NCI-H146 treated with DMSO at 0.1 percent for 48 hours (cell line): ENCODE results near the gene STC2.
"Not testable (repeated sequence)": the region's sequence is repeated elsewhere in the genome, so short reads cannot be mapped to it uniquely, and the experiment has no call there.

Experiments
- DNase-seq: peaks from one replicate; lab custom pipeline; 2025; ENCODE audit not compliant: unreplicated experiment; lab: John Stamatoyannopoulos, UW

The STC2 gene, protein sequence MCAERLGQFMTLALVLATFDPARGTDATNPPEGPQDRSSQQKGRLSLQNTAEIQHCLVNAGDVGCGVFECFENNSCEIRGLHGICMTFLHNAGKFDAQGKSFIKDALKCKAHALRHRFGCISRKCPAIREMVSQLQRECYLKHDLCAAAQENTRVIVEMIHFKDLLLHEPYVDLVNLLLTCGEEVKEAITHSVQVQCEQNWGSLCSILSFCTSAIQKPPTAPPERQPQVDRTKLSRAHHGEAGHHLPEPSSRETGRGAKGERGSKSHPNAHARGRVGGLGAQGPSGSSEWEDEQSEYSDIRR

DNA sequence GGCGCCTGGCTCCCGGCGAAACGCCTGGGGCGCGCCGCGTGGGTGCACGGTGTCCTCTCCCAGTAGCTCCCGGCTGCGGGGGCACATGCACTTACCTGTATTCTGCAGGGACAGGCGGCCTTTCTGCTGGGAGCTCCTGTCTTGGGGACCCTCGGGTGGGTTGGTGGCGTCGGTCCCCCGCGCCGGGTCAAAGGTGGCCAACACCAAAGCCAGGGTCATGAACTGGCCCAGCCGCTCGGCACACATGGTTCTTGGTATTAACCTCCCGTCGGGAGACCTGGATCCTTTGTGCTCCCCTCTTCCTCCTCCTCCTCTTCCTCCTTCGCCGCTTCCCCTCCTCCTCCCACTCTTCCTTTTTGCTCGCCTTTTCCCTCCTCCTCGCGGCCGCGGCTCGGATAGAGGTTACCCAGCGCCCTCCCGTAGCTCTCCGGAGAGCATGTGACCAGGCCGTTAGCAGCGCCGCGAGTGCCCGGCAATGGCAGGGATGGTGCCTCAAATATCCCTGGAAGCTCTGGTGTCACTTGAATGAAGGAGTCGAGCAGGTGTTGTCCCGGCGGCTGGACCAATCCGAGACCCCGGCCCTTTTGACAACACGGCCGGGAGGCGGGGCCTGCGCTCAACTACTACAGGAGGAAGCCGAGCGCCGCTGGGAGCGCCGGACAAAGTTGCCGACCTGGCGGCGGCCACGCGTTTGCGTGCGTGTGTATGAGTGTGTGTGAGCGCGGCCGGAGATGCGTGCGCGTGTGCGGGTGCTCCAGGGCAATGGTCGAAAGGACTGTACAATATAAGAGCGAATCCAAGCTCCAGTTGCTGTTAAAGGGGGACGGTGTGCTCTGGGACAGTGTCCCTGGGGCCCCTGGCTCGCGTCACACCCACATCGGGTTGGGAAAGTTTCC is at the start of gene STC2:
STC2 (minus strand) TSS at position 467 of the 896 bp plus-strand sequence; CDS start at position 246, 221 bp downstream.
- peak; percentile 78 for DNase-seq

DNA sequence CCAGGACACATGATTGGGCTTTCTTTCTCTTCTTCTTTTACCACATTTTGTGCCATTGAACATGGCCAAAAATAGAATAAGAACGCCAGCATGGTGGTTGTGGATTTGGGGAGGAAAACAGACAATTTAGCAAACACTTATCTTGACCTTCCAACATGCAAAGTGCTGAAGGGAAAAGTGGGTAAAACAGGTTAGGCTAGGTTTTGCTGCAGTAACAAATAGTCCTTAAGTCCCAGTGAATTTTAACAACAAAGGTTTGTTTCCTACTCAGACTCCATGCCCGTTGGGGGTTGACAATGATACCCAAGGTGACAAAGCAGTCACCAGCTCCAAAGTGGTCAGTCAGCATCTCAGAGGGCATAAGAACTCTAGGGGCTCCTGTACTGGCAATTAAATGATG is 43.2 kb upstream of the STC2 start:
- no peak for DNase-seq

DNA sequence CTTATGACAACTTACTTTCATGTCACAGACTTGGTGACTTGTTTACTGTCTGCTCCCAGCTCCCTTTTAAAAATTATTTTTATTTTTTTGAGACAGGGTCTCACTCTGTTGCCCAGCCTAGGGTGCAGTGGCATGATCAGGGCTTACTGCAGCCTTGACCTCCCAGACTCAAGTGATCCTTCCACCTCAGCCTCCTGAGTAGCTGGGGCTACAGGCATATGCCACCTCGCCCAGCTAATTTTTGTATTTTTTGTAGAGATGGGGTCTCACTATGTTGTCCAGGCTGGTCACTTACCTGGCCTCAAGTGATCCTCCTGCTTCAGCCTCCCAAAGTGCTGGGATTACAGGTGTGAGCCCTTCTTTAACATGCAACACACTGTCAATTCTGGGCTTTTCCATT is 35.2 kb upstream of the STC2 start:
- DNase-seq = not testable (repeated sequence)

DNA sequence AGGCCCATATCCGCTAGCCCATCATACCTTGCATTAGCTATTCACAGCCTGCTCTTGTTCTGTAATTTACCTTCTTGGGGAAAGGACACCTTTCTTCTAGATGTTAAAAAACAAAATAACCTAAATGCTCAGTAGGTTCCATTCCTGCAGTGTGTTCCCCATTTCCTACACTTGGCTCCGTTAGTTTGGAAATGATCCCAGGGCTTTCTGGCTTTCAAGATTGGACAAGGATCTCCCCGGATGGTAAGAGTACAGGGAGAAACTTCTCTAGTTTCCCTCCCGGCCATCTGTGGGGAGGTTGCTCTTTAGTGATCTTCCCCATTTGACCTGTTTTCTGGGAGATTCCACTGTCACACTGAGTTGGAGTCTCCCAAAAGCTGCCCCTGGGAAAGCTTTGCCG is 27.3 kb upstream of the STC2 start:
- DNase-seq = no peak

DNA sequence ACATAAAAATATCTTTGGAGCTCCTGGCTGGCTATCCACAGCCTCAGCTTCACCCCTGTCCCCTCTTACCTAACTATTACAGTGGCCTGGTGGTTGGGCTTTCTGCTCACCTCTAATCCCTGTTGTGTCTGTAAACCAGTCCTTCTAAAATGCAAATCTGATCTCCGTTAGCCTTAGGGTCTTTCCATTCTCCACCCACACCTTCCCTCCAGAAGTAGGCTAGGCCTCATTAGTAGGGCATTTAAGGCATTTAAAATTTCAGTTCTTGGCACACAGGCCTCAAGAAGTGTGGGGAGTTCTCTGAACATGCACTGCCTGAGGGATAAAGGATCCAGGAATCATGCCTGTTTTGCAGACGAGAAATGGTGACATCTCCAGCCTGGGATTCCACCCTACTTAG is 26.4 kb upstream of the STC2 start:
- DNase-seq = no peak

DNA sequence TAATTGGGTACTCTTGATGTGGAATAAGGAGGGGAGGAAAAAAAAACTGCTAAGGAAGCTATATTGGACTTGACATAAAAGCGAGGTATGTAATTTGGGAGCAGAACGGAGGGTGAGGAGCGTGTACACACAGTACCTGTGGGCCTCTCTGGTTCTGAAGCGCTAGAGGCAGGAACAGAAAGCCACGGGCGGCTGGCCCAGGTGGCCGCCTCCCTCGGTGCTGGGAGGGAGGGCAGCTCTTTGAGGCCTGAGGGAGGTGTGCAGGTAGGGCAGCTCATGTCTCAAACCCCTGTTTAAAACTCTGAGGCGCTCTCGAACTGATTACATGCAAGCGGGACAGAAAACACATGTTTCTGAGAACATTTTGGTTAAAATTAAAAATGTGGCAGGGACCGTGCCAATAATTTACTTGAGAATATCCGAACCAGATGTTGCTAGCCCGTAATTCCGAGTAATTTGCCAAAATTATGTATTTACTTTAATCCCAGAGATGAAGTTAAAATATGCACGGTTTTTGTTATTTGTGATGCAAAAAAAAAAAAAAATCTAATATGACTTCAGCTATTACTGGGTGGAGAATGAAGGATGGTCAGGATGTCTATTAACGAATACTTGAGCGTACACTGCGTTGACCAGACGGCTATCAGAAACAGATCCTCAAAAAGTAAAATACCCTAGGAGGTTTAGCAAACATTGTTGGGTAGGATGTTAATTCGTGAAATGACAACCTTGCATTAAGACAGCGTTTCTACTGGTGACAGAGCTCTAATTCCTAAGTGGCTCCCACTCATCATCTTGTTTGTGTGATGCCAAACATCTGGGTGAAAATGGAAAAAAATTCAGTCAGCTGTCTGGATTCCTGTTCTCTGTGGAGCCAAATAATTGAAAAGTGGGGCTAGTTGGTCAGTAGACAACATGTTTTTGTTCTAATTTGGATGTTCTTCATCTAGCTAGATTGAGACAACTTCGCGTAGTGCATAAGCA is 24.4 kb upstream of the STC2 start:
- DNase-seq = no peak

DNA sequence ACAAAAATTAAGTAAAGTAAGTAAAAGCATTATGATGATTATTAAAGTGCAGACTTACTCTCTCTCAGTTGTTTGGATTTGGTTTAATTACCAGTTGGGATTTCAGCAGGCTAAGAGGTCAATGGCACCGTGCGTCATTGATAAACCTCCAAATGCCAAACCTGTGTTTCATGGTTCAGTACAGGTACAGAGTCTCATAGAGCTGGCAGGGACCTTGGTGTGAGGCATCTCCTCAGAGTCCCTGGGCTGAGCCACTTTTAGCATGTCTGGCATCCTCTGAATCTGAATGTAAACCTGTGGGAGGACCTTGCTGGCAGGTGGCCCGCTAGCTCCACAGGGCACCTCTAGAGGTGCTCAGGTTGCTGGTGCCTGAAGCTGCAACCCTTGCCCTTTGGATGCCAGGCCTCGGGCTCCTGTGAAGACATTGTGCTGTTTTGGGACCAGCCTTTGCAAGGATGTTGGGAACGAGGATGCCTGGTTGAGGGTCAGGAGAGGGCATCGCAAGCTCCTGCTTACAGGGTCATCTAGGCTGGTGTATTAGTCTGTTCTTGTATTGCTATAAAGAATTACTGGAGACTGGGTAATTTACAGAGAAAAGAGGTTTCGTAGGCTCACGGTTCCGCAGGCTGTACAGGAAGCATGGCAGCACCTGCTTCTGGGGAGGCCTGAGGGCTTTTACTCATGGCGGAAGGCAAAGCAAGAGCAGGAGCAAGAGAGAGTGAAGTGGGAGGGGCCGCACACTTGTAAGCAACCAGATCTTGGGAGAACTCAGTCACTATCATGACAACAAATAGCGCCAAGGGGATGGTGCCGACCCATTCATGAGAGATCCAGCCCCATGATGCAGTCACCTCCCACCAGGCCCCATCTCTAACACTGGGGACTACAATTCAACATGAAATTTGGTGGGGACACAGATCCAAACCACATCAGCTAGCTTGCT is 14.9 kb upstream of the STC2 start:
- DNase-seq = no peak

DNA sequence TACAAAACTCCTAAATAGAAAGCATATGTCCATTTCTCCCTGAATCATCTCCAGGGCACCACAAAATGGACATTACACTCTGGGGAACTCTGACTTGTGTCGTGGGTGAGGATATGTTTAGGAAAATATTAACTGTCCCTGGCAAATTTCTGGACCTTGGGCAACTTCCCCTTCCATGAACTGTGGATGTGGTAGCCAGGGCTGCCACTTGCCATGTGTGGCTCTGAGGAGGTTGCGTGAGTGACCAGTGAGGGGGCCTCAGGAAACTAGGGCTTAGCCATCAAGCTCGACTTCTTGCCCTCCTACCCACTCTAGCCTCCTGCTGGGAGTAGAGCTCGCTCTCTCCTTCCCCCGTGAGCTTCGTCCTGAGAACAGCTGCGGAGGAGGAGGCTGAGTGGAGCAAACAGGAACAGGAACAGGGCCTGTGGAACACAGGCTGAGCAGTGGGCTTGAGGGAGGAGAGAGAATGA is 13.8 kb upstream of the STC2 start:
- no peak for DNase-seq

DNA sequence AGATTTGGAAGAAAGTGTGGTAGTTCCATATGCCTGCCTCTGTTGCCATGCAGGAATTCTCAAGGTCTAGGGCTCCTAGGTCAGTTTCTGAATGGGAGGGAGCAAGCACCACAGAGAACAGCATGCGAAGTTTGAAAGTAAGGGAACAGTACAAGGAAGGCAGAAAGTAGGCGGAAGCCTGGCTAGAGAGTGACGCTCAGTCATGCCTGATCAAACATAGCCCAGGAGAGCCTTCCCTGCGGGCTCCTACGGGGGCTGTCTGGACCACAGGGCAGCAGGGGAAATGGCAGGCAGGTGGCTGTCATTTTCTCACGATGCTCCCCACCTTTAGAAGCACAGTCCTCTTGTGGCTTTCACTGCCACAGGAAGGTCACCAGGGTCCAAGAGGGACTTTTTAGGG is 12.8 kb upstream of the STC2 start:
- DNase-seq = no peak

DNA sequence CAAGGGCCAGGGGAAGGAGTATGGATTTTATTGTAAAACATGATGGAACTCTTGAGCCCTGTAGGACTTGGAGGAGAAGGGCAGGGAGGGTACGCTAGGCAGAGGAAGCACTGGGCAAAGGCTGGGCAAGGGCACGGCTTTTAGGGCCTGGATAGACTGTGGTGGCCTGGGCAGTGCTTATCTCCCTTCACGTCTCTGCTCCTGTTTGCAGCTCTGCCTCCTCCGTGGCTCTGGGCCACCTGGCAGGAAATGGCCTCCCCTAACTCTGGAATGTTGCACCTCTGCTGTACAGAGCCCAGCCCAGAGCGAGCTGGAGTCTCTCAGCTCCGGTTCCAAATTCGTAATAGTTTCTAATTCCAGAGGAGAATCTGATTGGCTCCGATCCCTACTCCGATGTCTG is 12.2 kb upstream of the STC2 start:
- DNase-seq = no peak

DNA sequence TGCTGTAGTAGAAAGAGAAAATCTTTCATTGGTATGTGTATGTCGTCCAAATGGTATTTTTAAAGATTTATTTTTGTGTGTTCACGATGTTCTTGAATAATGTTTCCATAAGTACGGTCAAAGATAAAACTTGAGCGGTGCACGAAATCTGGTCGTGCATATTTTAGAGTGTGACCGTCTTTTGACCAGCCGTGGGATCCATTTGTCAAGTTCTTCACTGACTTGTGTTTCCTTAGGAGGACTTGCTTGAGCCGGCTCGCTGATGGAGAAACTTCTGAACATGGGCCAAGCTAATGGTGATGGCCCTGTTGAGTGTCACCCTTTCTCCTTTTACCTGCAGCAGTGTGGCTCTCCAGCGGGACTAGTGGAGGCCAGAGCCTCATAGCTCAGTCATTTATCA is 11.1 kb upstream of the STC2 start:
- DNase-seq = no peak

DNA sequence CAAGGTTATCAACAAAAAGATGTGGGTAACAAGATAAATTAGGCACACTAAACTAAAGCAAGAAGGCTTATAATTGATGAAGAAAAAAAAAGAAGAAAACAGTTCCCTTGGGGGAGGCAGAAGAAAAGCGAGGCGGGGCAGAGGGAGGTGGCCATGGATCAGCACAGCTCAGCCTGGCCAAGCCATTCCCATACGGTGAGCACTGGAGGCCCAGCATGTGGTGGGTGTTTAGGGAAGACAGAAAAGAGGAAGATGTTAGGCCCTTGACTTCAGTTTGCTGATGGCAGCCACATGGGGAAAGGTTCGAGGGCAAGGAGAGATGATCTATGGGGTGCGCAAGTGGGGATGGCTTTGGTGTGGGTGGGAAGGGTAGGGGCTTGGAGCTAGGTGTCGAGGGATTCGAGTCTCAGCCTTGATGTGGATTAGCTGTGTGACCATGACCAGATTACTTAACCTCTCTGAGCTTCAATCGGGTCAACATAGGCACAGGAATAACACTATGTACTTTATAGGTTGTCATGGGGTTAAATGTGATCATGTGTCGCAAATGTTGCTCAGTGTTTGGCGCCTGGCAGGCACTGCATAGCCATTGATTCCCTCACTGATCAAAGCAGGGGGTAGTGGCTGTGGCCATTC is 10.3 kb upstream of the STC2 start:
- DNase-seq = no peak

DNA sequence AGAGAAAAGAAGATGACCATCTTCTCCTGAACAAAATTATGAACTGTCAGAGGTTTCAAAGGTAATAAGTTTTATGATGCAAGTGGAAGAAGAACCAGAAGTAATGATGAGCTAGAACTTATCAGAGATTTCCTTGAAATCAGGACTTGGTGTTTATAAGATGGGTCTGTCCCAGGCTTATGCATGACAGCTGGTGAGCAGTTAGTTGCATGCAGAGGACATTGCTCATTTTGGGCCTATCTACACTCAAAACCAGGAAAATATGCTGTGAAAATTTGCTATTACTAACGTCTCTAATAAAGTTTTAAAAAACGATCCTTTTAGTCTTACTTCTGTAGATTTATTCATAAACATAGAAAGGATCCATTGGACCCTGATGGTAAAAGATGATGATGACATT is 6.6 kb upstream of the STC2 start:
- DNase-seq = no peak

DNA sequence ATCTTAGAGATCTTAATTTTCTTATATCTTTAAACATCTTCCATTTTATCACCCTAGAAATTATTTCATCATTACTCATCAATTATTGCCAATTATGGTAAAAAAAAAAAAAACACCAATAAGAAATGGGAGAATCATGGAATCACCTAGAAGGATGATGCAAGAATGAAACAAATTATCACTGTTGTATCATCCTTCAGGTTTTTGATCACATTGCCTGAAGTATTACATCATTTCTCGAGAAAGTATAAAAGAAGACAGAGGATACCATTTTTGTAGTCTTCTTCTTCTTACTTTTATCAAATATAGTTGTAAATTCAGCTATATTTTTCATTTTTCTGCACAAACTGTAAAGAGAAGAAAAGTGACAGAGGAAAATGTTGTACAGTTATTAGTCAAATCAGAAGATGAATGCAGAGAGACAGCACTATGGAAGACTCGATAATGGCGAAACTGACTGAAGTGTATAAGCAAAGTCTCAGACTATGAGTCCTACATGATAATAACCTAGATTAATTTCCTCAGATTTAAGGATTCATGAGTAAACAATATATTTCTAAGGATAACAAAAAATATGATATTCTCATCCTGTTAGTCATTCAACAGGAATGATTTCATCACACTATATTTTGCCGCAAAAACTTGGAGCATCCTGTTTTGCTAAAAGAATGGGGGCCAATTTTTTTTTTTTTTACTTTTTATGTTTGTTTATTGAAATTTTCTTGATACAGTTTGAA is 5.9 kb upstream of the STC2 start:
- no peak for DNase-seq

DNA sequence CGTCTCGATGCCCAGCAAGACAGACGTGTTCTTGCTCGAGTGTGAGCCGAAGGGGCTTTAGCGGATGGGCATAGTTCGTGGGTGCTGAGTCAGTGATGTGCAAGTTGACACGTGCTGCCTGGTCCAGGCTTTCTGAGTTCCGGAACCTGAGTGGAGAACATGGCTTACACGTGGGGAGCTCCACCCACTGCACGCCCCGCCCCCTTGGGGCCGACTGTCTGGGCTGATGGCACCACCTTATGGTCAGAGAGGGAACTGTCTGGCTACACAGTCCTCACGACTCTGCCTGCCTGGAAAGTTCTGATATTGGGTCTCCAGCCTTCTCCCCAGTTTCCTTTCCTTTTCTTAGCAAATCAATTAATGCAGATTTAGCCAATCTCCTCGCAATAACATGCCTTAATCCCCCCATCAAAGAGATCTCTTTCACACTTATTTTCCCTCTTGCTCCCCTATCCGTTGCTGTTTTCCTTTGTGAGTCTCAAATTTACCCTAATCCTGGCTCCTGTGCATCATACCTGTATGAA is 3.8 kb upstream of the STC2 start:
- peak; percentile 32 for DNase-seq

DNA sequence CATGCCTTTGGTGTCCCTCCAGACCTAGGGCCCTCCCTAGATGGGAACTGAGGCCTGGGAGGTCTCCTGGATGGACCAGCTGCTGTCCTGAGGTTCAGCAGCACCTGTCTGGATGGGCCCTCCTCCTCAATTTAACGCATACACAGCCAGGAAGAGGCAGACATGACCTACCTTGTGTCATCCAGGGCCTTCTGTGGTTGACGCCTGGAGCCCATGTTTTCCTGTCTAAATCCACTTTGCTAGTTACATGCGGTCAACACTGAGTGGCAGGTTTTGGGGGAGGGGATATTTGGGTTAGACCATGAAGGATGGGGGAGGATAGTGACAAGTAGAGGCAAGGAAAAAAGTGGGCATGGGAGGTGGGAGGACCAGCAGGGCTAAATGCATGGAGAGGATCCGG is 3.1 kb upstream of the STC2 start:
- no peak for DNase-seq

DNA sequence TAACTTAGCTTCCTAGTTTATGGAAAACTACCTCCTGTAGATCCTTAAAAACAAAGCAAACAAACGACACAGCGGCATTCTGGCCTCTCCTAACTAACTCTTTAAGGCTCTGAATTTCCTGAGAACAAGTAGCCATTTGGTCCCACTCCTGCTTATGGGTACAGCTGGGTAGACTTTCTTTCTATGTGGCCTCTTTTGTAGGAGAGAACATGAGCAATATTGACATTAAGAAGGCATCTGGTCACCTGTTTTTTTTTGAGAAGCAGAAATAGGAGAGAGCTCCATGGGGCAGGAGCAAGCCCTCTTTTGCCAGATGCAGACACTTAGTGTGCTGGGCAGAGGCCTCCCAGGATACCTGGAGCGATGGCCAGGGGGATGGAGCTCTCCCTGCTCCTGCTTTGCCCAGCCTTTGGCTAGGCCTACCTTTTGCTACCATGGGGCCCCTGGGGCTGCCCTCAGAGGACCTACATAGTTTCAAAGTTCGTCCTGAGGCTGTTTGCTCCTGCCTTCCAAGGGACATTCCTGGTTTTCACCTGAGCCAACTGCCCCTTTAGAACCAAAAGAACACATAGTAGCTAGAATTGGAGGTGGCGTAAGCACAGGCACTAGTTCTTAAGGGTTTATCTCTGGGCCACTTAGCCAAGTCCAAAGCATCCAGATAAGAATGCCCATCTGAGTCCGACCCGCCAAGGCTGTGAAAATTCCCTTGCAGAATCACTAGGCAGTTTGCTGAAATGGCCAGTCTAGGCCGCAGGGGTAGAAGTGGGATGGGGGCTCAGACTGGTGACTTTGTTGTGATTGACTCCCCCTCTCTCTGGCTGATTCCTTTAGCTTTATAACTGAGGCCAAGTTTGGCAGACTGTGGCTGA is 2.4 kb upstream of the STC2 start:
- no peak for DNase-seq
